ENCODE data around the gene AGAP3.

AGAP3 gene

GRCh38 chr7:151057989-151058780 lies 28.1 kb upstream of the AGAP3 start:
- peak; percentile 98 for DNase-seq (ENCODE audit: low read depth)

- DNase-seq (ENCODE audit: low read depth) = no peak
Measured at GRCh38 chr7:151058781-151059366, 27.4 kb upstream of the AGAP3 start.

- DNase-seq (ENCODE audit: low read depth) = no peak
Measured at GRCh38 chr7:151059367-151060112, 26.7 kb upstream of the AGAP3 start, which contains the start of gene SLC4A2. SLC4A2 (plus strand) TSS chr7:151059589; CDS start chr7:151061988, 2,399 bp downstream.

GRCh38 chr7:151060113-151060415 lies 26.2 kb upstream of the AGAP3 start:
- DNase-seq (ENCODE audit: low read depth) = no peak

- DNase-seq (ENCODE audit: low read depth) = no peak
Measured at GRCh38 chr7:151060416-151061212, 25.7 kb upstream of the AGAP3 start.

- DNase-seq (ENCODE audit: low read depth) = no peak
Measured at GRCh38 chr7:151061213-151062110, 24.8 kb upstream of the AGAP3 start.

- DNase-seq (ENCODE audit: low read depth) = no peak
Measured at GRCh38 chr7:151062111-151062398, 24.2 kb upstream of the AGAP3 start.

GRCh38 chr7:151062399-151063211 lies 23.7 kb upstream of the AGAP3 start:
- no peak for DNase-seq (ENCODE audit: low read depth)

GRCh38 chr7:151063212-151063561 lies 23.1 kb upstream of the AGAP3 start:
- no peak for DNase-seq (ENCODE audit: low read depth)

GRCh38 chr7:151064454-151064853 lies 21.8 kb upstream of the AGAP3 start:
- no peak for DNase-seq (ENCODE audit: low read depth)

GRCh38 chr7:151064993-151065392 lies 21.3 kb upstream of the AGAP3 start:
- no peak for DNase-seq (ENCODE audit: low read depth)

- no peak for DNase-seq (ENCODE audit: low read depth)
Measured at GRCh38 chr7:151065516-151065915, 20.8 kb upstream of the AGAP3 start.

GRCh38 chr7:151066273-151066974 lies 19.9 kb upstream of the AGAP3 start:
- no peak for DNase-seq (ENCODE audit: low read depth)

- no peak for DNase-seq (ENCODE audit: low read depth)
Measured at GRCh38 chr7:151068069-151068773, 18.1 kb upstream of the AGAP3 start.

- no peak for DNase-seq (ENCODE audit: low read depth)
Measured at GRCh38 chr7:151069841-151070573, 16.3 kb upstream of the AGAP3 start.

GRCh38 chr7:151070574-151070960 lies 15.7 kb upstream of the AGAP3 start:
- no peak for DNase-seq (ENCODE audit: low read depth)

- no peak for DNase-seq (ENCODE audit: low read depth)
Measured at GRCh38 chr7:151071032-151071866, 15.0 kb upstream of the AGAP3 start.

- no peak for DNase-seq (ENCODE audit: low read depth)
Measured at GRCh38 chr7:151073990-151074389, 12.3 kb upstream of the AGAP3 start.

Data from fibroblast of the conjunctiva (primary cell).